KMS-11 (cell line): ENCODE measurements around the gene DELE1.

Experiments
- H2AFZ ChIP-seq: fragments of 200-600 bp; sonication (generic); 2 replicates; pipeline ENCODE4 v1.6.1; 2016; ENCODE audit warnings: antibody characterized with exemption, mixed run types, low read depth
- H3K27ac ChIP-seq: fragments of 200-600 bp; sonication (generic); 2 replicates; pipeline ENCODE4 v1.6.1; 2016; ENCODE audit warnings: mild to moderate bottlenecking, mixed run types
- H3K27me3 ChIP-seq: fragments of 200-600 bp; sonication (generic); 2 replicates; pipeline ENCODE4 v1.6.1; 2017; ENCODE audit warnings: mild to moderate bottlenecking, low read depth, mixed run types, moderate library complexity; ENCODE audit not compliant: insufficient read depth
- H3K36me3 ChIP-seq: fragments of 200-600 bp; sonication (generic); 2 replicates; pipeline ENCODE4 v1.6.1; 2017; ENCODE audit warnings: mild to moderate bottlenecking, mixed run types; ENCODE audit not compliant: insufficient read depth
- H3K4me1 ChIP-seq: fragments of 200-600 bp; sonication (generic); 2 replicates; pipeline ENCODE4 v1.6.1; 2016; ENCODE audit warnings: mild to moderate bottlenecking, low read depth, mixed run types; ENCODE audit not compliant: poor library complexity, severe bottlenecking
- H3K4me2 ChIP-seq: fragments of 200-600 bp; sonication (generic); 2 replicates; pipeline ENCODE4 v1.7.0; 2016; ENCODE audit warnings: mild to moderate bottlenecking, mixed run types
- H3K4me3 ChIP-seq: fragments of 200-600 bp; sonication (generic); IDR thresholded peaks from 2 replicates; pipeline ENCODE4 v1.6.1; 2017; ENCODE audit warnings: low read depth, low read length, mixed read lengths; ENCODE audit not compliant: insufficient read depth
- H3K79me2 ChIP-seq: fragments of 200-600 bp; sonication (generic); 2 replicates; pipeline ENCODE4 v1.6.1; 2016; ENCODE audit warnings: low read depth, mixed run types; ENCODE audit not compliant: insufficient read depth
- H3K9ac ChIP-seq: fragments of 200-600 bp; sonication (generic); 2 replicates; pipeline ENCODE4 v1.6.1; 2016; ENCODE audit warnings: mild to moderate bottlenecking, mixed run types
- H4K20me1 ChIP-seq: fragments of 200-600 bp; sonication (generic); 2 replicates; pipeline ENCODE4 v1.6.1; 2016; ENCODE audit warnings: mild to moderate bottlenecking, mixed run types; ENCODE audit not compliant: insufficient read depth
- CTCF ChIP-seq: fragments of 200-600 bp; sonication (generic); conservative IDR thresholded peaks from 2 replicates; pipeline ENCODE4 v1.6.1; 2017; ENCODE audit warnings: low read depth, mild to moderate bottlenecking, antibody characterized with exemption, low read length, moderate library complexity, mixed read lengths

The DELE1 gene

DNA sequence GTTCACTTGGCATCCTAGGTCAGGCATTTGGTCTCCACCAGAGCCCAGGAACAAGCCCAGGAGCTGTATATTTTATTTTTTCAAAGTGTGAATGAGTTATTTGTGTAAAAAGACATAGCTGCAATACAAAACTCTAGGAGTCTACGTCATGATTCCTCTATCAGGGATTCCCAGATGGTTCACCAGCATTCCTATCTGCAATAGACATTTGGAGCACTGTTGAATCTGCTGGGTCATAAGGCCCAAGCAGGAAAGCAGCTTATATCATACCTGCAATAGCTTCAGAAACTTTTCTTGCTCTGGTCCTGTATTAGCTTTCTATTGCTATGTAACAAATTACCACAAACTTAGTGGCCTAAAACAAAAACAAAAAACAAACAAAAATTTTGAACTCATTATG, 16.7 kb upstream of the DELE1 start:
- no peak for TF ChIP-seq CTCF
- Histone ChIP-seq H3K9ac (no peak overlapping the region), H3K36me3 (no peaks in the 10 kb centered on the region)

GRCh38 chr5:141908796-141909195, 14.9 kb upstream of the DELE1 start:
- Histone ChIP-seq H3K36me3 (no peaks in the 10 kb centered on the region), H3K79me2 (no peaks in the 10 kb centered on the region), H3K4me3 (no peak overlapping the region), H4K20me1 (no peaks in the 10 kb centered on the region), H3K27me3 (no peaks in the 10 kb centered on the region), H3K27ac (no peak overlapping the region), H2AFZ (no peak overlapping the region), H3K4me2 (no peak overlapping the region), H3K9ac (no peak overlapping the region), H3K4me1 (no peaks in the 10 kb centered on the region)
- TF ChIP-seq CTCF: no peak

More for the DNA sequence above, 16.7 kb upstream of the DELE1 start:
- Histone ChIP-seq H4K20me1 (no peaks in the 10 kb centered on the region), H3K79me2 (no peaks in the 10 kb centered on the region), H3K4me1 (no peaks in the 10 kb centered on the region), H3K27ac (no peak overlapping the region), H3K4me2 (no peak overlapping the region), H2AFZ (no peak overlapping the region), H3K27me3 (no peaks in the 10 kb centered on the region), H3K4me3 (no peak overlapping the region)

DNA sequence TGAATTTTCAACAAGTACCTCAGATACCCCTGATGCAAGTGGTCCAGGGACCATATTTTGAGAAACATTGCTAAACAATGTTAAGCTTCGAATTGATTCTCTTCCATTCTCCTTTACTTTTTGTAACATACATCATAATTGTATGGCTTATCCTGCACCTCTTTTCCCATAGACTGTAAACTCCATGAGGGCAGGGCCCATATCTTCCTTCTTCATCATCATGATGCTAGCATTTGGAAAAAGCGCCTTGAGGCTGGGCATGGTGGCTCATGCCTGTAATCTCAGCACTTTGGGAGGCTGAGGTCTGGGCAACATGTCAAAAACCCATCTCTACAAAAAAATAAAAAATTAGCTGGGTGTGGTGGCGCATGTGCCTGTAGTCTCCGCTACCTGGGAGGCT, 14.5 kb upstream of the DELE1 start:
- H3K4me3 ChIP-seq: no peak overlapping the region
- no peak overlapping the region for H3K27ac ChIP-seq
- no peak overlapping the region for H3K9ac ChIP-seq
- H4K20me1 ChIP-seq: no peaks in the 10 kb centered on the region
- H3K4me1 ChIP-seq: no peaks in the 10 kb centered on the region
- no peak overlapping the region for H2AFZ ChIP-seq
- TF ChIP-seq CTCF: no peak
- no peak overlapping the region for H3K4me2 ChIP-seq
- H3K79me2 ChIP-seq: no peaks in the 10 kb centered on the region
- no peaks in the 10 kb centered on the region for H3K27me3 ChIP-seq
- H3K36me3 ChIP-seq: no peaks in the 10 kb centered on the region

DNA sequence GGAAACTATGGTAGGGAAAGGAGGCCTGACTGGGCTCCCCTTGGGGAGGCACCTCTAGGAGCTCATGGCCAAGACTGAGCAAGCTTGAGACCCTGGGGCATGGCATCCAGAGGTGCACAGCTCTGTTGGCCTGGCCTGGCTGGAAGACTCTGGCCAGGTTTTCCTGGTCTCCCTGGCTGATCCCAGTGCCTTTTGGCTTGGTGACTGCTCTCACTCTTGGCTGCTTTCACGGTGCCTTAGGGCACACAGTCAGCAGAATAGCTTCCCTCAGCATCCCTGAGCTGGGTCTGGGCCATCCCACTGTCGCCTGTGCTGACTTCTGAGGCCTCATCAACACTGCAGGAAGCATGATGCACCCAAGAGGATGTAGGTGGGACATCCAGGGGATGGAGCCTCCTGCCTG, 13.4 kb upstream of the DELE1 start:
- Histone ChIP-seq H3K27ac (no peak overlapping the region), H3K9ac (no peak overlapping the region), H3K4me1 (no peaks in the 10 kb centered on the region), H3K4me3 (no peak overlapping the region), H4K20me1 (no peaks in the 10 kb centered on the region), H2AFZ (no peak overlapping the region), H3K36me3 (no peaks in the 10 kb centered on the region), H3K4me2 (no peak overlapping the region), H3K79me2 (no peaks in the 10 kb centered on the region), H3K27me3 (no peaks in the 10 kb centered on the region)
- TF ChIP-seq CTCF: no peak
